ENCODE data around the gene CTSZ.
"Not testable (repeated sequence)": the region's sequence is repeated elsewhere in the genome, so short reads cannot be mapped to it uniquely, and the experiment has no call there.

Gene CTSZ

DNA sequence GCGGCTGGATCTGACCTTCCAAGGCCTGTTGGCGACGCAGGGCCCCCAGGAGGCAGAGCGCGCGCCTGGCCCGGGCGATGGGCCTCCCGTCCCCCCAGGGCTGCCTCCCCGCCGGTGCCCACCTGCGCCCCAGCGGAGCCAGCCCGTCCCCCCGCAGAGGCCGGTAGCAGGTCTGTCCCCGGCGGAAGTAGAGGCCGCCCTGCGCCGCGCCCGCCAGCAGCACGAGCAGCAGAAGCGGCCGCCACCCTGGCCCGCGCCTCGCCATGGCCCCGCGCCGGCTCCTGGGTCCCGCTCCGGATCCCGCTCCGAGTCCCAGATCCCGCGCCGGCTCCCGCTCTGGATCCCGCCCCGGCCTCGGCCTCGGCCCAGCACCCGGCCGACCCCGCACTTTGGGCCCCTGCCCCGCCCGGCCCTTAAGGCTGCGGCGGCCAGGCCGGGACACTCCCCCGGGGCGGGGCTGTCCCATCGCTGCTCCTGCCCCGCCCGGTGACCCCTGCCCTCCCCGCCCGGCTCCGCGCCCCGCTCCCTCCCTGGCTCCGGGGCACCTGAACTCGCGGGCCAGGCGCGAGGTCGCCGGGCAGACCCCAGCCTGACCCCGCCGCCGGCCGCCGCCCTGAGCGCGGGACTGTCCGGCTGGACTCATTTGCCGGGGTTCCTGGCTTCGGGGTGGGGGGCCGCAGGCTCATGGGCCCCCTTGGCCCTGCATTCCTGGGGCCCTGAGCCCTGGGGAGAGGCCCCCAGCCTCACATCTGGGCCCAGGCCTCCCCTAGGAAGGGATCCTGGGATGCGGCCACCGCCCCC, at the start of gene CTSZ:
TSS of gene CTSZ (minus strand) at position 391 of the 801 bp plus-strand sequence. CDS start at position 265, 126 bp downstream.
- DNase-seq, result no peak

DNA sequence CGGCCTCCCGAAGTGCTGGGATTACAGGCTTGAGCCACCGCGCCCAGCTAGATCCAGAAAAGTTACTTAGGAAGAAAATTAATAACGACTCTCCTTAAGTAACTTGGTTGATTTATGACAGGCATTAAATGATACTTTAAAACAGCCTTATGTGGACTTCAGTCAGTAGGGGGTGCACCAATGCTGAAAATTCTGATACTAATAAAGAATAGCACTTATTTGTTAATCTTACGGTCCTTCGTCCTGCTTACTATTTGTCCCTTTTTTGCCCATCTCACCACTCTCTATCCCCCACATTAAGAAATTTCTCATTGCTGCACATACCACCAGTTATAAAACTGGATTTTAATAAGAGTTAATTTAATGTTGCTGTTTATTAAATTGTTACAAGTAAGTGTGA, 48.2 kb upstream of the CTSZ start:
- DNase-seq, result no peak

DNA sequence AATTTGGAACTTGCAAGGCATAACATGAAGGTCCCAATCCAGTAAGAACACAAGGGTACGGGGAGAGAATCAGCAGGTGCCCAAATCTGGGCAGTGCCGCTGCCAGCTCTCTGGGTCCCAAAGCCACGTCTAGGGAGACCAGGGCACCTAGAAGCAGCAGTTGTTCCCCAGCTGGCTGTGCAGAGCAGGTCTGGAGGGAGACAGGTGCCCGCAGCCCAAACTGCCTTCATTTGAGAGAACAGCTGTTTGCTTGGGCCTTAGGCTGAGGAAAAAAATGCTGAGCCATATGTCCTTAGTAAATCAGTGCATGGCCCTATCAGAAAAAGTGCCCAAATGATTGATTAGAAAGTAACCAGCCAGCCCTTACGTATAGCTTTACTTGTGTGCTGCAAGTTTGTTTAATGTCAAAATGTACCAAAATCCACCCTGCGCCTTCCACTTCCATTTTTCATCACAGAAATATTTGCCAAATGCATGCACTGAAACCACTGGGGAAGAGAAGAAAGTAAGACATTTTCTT, 44.7 kb upstream of the CTSZ start:
- no peak for DNase-seq

DNA sequence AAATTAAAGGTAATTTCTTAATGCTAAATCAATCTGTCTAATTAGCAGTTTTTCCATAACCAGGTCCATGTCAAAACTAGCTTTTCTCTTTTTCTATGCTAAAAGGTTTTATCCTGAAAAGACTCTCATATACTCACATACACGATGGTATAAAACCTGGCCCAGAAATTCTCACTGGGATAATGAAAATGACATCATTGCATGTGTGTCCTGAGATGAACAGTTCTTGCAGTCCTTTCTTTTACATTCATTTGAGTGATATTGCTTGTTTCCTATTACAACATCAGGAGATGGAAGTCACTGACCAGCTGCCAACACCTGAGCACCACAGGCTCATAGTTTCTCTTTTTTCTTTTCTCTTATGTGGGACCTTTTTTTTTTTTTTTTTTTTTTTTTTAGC, 43.4 kb upstream of the CTSZ start:
- DNase-seq, result no peak

DNA sequence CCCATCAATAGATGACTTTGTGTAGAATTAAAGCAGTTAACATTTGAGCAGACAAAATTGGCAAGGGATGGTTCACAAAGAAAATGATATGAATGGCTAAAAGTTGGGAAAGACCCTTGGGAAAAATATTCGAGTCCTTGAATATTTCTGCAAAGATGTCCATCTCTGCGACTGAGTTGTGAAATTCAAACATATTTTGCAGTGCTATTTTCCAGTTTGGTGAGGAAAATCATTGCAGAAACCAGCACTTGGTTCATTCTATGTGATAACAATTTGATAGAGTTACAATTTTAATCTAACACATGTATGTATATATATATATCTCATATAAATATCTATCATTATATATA, 41.6 kb upstream of the CTSZ start:
- no peak for DNase-seq

DNA sequence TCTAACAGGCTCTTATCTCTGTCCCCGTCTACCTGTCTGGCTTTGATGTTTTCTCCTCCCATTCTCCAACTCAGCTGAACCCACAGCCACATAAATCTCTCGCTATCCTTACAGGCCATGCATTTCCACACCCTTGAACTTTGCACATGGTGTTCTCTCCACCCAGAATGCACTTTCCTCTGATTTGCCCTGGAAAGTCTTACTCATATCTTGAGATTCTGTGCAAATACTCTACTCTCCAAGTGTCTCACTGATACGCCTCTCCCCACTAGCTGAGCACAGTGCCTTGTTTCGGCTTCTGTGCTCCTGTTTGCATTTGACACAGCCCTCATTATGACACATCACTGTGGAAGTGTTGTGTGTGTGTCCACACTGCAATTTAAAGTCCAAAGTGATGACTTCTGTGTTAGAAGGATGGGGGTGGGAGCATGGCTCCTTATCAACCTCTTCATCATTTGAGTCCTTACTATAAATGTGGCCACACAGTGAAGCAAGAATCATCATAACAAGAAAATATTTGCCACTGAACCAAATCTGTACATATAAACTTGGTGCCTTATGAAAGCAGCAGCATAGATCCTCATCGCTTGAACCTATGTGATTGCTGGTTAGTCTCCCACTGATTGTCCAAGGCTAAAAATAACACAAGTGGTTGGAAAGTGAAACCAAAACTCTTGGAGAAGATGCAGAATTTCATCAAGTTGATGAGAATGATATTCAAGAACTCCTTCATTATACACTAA, 41.1 kb upstream of the CTSZ start:
- DNase-seq, result no peak

DNA sequence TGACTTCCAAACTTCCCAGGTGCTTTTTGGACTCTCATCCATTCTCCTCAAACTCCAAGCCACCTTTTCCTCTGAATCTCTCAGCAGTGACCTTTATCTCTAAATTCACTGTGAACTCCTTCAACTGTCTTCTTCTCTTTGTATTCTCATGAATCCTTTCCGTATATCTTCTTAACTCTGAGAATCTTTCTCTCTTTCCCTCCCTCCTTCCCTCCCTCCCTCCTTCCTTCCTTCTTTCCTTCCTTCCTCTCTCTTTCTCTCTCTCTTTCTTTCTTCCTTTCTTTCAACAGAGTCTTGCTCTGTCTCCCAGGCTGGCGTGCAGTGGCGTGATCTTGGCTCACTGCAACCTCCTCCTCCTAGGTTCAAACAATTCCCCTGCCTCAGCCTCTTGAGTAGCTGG, 39.8 kb upstream of the CTSZ start:
- DNase-seq, result no peak

DNA sequence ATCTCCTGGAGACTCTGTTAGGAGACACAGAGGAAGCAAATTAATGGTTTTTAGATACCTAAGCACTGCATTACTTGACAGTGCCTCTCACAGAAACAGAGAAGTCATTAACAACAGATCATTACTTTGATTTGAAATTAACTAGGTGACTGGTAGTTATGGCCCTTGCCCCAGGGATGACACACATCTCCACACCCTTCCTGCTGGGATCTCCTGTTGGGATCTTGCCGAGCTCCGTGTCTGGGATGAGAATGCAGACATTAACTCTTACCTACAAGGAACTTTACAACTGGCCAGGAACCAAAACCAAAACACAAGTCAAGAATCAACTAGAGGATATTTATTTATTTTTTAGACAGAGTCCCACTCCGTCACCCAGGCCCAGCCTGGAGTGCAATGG, 37.7 kb upstream of the CTSZ start:
- DNase-seq, result no peak

DNA sequence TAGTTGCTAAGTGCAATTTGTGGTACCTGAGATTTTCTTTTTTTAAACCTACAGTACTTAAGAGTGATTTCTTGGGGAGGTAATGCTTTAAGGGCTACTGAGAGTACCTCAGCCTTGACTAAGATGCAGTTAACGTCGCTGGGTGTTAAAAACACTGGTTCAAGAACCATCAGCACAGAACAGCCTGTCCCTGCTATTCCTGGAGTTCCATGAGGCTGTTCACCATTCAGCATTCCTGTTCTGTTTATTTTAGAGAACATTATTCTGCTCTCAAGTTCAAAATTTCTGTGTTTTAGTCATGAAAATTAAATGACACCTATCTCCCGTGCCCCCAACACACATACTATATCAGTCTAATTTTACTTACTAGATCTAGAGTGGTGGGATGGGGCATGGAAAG, 37.2 kb upstream of the CTSZ start:
- no peak for DNase-seq

DNA sequence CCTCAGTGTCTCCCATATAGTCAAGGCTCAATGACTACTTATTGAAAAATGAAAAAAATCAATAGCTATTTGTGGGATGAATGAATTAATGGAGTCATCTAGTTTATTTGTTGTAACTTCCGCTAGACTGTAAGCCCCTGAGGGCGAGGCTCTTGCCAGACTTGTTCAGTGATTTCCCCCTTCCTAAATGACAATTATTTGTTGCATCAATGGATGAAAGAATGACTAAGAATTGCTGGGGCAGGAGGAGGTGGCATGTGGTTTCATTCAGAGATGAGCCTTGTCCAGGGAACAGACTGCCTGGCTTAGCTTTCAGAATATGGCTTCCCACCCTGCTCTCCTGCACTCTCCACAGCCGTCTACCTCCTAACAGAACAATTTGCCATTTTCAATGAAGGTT, 36.6 kb upstream of the CTSZ start:
- DNase-seq, result no peak

DNA sequence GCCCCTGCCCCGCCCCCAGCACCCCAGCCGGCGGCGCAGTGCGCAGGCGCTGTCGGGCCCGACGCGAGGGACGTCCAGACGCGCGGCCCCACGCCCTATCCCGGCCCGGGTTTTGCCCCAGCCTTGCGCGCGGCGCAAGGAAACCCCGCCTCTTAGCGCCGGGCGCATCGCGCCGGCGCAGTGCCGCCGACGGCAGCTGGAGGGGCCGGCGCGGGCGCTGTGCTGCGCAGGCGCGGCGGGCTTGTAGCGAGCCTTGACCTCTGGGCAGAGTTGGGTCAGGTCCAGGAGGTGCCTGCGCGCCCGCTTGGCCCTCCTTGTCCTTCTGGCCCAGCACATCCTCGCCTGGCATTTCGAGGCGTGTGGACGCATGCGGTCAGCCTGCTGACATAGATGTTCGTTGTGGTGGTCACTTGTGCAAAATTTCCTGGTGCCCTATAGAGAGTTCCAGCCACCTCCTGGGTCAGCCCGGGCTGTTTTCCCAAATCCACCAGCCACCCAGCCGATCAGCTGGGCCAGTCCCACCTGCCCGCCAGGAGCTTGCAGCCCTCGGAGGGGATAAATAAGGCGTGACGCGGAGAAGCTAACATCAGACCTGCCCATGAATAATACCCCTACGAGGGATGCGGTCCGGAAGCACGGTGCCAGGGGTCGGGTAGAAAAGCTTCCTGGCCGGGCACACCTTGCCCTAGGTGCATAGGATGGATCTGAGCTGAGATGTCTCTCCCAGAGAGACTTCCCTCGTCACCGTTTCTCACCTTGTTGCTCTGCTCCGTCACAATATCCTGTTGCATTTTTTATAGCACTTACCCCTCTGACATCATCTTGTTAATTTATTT, 36.0 kb upstream of the CTSZ start:
- DNase-seq, result peak; percentile 91 to 97

DNA sequence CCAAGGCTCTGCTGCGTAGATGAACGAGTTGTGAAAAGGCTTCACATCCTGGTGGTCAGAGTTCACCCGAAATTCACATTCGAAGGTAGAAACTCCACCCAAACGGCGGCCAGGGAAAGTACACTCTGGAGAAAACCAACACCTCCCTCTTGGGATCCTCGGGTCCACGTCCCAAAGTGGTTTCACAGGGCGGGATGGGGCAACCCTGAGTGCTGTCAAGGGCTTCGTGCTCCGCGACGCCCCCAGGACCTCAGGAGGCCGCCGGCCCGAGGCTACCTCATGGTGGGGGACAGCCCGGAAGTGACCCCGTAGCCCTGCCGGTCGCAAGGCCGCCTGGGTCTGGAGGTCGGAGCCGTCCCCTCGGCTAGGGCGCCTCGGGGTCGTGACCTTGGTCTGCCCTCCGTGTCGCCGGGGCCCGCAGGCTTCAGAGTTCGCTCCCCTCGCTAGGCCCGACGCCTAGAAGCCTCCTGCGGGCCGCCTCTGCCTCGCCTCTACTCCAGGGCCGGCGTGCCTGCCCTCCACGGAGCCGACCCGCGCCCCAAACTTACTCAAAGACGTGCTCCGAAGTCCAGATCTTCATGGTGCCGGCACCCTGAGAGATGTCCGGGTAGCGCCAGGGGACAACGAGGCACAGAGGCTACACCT, 35.2 kb upstream of the CTSZ start, which contains the start of gene PRELID3B:
TSS of gene PRELID3B (minus strand) at position 636 of the 645 bp plus-strand sequence. CDS start at position 580, 56 bp downstream.
- no peak for DNase-seq

DNA sequence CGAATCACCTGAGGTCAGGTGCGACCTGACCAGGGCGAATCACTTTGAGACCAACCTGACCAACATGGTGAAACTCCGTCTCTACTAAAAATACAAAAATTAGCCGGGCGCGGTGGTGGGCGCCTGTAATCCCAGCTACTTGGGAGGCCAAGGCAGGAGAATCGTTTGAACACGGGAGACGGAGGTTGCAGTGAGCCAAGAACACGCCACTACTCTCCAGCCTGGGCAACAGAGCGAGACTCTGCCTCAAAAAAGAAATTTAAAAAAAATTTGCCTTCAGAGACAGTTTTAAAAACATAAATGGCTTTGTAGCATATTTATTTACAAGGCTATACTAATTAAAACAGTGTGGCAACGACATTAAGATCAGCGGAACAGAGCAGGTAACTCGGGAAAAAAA, 34.4 kb upstream of the CTSZ start:
- DNase-seq, result not testable (repeated sequence)

DNA sequence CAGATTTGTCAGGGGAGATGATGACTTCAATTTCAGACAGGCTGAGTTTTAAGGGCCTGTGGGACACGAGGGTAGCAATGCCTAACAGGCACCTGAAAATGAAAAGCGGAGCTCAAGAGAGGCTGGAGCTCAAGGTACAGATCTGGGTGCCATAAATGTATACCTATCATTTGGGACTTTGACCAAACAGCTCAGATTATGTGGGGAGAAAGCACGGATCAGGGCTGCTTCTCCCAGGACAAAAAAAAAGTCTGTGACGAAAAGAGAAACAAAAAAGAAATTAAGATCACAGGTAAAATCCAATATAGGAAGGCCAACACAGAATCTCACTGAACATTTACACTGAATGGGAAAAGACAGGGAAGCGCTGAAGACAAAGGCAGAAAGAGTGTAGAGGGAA, 33.6 kb upstream of the CTSZ start:
- DNase-seq, result no peak

DNA sequence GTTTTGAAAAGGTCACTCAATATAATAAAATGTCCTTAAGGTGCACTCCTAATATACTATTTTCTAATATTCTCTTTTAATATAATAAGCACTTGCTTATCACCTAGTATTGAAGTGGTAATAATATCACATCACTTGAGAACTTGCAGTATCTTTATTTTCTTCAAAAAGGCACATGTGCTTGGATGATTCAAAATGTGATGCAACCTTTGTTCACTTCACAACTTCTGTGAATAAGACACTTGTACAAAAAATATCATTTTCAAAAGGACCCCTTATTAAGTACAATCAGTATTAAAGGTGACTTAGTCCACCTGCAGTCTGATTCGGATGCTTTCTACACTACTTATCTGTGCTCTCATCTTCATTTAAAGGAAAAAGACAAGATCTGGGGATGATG, 32.2 kb upstream of the CTSZ start:
- DNase-seq, result no peak

DNA sequence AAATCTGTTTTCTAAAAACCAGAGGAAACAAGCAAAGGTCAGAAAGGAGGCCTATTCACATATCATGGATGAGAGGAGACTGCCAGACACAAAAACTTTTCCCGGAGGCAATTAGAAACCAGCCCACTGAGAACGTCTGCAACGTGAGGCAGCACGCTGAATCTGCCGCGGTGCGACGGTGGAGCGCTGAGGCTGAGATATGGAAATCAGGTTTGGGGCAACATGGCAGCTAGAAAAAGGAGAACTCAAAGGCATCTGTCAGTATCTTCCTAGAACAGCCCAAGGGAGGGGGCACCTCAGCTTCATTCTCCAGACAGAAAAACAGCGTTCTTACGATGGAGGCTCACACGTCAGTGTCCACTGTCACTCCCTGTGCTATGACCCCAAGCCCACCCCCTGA, 30.3 kb upstream of the CTSZ start:
- DNase-seq, result no peak

DNA sequence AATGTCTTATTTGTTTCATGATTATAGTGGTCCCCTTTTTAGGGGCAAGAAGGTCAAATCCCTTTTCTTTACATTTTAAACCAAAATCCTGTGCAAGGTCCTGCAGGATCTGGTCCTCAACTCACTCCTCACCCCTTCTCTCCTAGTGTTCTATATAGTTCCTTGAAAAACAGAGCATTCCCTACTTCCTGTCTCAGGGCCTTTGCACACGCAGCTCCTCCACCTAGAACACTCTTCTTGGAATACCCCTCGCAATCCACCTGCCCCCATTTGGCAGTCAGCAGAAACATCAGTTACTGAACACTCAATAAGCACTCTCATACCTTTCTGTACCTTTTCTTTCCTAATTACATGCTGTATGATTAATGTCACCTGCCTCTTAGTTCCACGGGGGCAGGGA, 28.3 kb upstream of the CTSZ start:
- no peak for DNase-seq

DNA sequence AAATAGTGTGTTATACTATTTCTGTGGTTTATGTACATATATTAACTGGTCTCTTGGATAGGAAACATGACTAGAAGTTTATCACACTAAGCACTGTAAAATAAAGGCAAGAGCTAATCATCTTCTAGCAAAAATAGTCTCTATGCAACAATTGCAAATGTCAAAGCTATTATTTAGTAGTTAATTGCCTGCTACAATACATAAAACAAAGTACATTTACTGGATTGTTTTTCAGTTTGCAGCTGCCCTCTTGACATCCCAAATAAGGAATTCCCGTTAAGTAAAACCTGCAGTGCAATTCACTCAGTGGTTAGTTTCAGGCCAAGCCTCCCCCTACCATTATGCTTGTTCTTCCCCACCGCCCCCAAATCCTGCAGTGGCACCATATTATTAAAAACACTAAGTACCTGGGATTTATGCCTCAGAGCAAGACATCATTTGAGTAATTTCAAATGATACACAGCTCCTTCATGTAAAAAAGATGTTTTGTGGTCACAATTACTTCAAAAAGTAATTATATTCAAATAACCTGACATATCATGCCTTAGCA, 26.6 kb upstream of the CTSZ start:
- DNase-seq, result no peak

DNA sequence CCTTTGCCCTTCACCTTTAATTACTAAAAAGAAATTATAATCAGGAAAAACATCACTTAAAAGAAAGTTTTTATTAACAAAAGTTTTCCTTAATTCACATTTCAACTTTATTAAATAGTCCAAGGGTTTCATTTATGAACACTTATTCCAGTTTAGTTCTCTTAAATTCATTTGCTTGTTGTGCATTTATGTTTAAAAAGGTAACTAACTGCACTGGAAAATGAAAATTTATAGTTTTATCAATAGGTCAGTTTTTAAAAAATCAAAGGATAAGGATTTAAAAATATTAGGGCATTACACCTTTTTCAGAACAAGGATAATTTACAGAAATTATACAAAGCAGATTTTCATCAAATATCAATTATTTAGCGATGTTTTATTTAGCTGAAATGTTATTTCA, 26.0 kb upstream of the CTSZ start:
- no peak for DNase-seq

DNA sequence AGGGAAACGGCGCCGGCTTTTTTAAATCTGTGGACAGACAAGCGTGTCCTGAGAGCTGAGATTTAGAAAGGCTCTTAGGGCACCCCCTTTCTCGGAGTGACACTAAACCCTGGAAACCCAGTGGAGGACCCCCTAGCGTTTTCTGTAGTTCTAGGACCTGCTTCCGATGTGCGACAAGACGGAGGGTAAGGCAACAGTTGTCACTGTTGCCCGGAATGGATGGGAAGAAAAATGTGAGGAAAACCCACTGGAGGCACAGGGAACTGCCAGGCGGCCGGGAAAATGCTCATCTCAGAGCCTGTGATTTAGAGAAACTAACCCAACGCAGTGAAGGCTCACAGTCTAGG, 25.6 kb upstream of the CTSZ start:
- peak; percentile 78 to 86 for DNase-seq

DNA sequence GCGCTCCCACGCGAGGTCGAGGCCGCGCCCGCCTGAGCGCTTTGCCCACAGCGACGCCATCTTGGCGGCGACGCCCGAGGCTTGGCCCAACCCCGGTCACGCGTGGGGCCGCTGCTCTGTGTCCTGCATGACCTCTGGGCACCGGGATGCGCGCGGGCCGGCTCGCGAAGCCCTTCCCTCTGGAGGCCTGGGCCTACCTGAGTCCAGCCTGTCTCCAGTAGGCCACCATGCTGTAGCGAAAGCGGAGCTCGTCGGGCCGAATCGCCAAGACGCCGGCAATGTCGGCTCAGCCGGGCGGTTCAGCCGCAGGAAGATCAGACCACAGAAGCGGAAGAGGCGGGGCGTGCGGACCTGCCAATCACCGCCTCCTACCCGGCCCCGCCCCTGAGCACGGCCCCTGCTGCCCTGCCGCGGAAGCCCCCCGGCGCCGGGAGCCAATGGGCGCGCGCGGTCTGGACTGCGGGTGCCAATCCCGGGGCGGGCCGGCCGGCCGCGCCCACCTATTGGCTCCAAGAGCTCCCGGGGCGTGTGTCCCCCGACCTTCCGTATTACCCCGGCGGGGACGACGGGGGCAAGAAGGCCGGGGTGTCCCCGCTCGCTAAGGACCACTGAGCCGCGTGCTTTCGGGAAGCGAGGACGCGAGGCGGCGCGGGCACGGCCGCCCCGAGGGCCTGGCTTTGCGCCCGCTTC, 25.1 kb upstream of the CTSZ start, which contains the start of gene ATP5F1E:
TSS of gene ATP5F1E (minus strand) at position 313 of the 690 bp plus-strand sequence. CDS start at position 229, 84 bp downstream.
- DNase-seq, result peak; percentile 97 to 98

DNA sequence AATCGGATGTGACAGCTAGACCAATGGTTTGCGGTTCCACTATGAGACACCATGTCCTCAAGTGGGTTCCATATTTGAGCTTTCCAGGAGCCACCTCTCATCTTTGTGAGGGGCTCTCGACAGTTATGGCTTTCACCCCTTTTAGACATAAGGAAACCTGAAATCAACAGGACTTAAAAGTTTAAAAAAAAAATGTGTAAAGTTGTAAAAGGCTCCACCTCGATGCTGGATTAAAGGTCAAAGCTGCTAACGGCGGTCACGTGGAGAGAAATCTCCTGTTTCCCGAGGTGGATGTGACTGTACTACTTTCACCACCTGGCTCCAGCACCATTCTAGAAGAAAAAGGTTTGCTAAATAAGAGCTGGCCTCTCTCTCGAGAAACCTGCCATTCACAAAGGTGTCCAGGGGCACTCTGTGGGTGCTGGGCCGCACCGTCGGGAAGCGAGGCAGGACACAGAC, 24.5 kb upstream of the CTSZ start:
- DNase-seq, result no peak

Measured in NCI-H1930 (cell line).